Erythroblast (primary cell): ENCODE data around the gene DPYSL3.

ENCODE experiments used
- DNase-seq, 2 experiments: peaks; one replicate each; lab custom pipeline; 2025; lab: John Stamatoyannopoulos, UW
- GATA1 ChIP-seq: IDR thresholded peaks from 2 replicates; pipeline ENCODE4 v1.6.1; 2011; ENCODE audit warnings: low read depth, mild to moderate bottlenecking, control low read depth, low read length, moderate library complexity
- POLR2A ChIP-seq: IDR thresholded peaks from 2 replicates; pipeline ENCODE4 v1.6.1; 2011; ENCODE audit warnings: mild to moderate bottlenecking, low read length

Gene DPYSL3

DNA sequence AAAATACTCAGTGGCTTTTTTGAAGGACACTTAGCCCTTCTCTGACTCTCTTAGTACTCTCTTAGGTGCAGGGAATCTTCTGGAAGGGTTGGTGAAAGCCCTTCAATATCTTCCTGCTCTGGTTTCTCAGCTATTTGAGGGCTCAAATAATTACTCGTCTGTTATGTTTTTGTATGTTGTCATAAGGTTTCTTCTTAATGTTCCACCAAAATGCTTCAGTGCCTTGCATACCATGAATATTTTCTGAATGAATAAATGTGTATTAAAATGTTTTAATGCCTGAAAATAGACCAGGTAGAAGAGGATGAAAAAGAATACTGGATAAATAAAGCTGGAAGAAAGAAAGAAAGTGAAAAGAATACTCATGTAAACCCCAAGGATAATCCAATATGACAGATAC lies 150.8 kb downstream of the DPYSL3 start:
- DNase-seq = no peak
- TF ChIP-seq POLR2A (no peak), GATA1 (no peak)

DNA sequence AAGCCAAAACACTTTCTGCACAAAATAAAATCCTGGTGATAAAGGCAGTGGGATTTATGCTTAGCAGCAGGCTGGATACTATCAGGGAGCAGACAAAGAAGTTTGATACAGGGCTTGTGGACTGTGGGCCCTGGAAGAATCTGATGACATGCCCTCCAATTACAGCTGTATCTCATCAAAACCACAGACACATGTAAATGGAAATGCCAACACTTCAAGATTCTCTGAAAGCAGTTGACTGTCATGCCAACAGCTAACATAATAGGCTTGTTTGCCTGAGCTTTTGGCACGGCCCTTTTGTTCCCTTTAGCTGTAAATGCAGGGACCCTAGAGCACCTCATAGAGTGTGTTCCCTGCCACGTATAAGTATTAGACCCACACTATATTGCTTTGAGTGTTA lies 160.6 kb downstream of the DPYSL3 start:
- no peak for TF ChIP-seq GATA1
- no peak for TF ChIP-seq POLR2A
- DNase-seq = no peak

DNA sequence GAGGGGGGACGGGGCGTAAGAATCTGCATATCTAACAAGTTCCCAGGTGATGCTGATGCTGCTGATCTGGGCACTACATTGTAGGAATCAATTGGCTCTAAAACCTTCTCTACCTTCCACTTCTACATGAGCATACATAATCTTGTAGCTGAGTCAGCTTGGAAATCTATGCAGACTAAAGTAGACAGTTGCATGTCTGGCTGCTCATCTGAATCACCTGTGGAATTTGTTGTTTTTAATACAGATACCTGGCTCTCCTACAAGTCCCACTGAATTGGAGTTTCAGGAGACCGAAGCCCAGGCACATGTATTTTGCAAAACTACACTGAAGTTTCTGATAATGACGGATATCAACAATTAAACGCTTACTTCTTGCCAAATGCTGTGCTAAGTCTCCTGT lies 161.4 kb downstream of the DPYSL3 start:
- DNase-seq = no peak
- TF ChIP-seq POLR2A (no peak), GATA1 (no peak)

DNA sequence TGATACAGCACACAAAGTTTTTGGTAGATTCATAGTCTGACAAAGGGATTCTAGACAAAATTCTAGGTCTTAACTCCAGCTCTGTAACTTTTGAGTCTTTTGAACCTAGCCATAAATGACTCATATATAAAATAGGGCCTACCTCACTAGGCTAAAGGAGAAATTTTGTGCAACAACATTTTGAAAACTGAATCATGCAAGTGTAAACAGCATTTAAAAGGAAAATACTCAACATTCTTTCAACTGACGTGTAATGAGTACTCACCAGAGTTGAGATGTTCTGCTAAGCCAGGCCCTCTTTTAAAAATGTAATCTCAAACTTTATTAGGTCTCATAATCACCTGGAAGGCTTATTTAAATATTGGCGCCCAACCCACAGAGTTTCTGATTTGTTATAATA lies 161.8 kb downstream of the DPYSL3 start:
- no peak for DNase-seq

DNA sequence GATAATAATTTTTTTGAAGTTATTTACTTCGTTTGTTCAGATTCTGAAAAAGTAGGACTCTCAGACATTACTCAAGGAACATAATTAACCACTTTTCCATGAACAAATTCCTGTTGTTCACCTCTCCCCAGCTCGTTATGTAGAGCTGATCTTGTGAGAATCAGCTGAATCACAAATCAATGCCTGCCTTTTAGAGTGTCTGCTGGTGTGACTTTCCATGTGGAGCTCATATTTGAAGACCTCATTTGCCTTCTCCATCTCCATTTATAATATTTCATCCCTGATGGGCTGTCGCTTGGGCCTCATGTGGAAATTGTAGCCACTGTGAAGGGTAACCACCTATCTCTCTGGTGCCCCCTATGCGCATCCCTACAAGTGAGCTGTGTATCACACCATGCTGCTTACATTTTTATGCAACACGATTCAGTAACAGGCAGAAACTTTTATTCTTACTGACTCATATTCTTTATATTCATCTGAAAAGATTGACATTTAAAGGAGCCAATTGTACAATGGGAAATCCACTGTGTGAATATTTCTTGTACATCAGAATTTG lies 163.8 kb downstream of the DPYSL3 start:
- no peak for TF ChIP-seq POLR2A
- no peak for TF ChIP-seq GATA1
- no peak for DNase-seq

More for the DNA sequence above, 161.8 kb downstream of the DPYSL3 start:
- TF ChIP-seq GATA1 (no peak), POLR2A (no peak)

DNA sequence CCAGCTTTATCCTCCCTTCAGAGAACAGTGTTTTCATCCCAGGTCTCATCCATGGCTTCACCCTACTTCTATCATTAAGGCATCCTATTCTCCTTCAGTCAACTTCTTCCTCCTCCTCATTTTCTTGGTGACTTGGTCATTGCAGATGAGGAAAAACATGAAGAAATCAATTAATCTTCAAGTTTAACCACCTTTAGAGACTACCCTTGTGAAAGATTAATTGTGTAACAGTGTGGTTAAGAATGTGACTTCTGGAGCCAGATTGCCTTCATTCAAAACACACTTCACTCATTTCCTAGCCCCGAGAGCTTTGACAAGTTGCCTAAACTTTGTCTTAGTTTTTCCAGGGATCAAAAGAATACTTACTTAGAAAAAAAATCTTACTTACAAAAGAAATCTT lies 165.0 kb downstream of the DPYSL3 start:
- no peak for DNase-seq
- TF ChIP-seq GATA1 (no peak), POLR2A (no peak)

DNA sequence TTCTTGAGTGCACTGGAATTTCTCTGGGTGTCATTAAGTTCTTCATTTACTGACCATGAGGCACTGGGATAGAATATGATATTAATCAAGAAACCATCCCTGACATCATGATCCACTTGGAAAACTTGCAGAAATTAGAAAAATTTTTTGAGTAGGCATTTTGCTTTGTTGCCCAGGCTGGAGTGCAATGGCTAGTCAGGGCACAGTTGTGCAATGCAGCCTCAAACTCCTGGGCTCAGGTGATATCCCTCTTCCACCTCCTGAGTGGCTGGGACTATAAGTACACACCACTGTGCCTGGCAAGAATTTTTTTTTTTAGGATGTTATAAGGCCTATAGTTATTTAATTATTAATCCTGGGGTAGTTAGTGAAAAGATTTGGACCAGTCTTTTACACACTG lies 168.5 kb downstream of the DPYSL3 start:
- TF ChIP-seq POLR2A (no peak), GATA1 (no peak)
- DNase-seq = no peak

DNA sequence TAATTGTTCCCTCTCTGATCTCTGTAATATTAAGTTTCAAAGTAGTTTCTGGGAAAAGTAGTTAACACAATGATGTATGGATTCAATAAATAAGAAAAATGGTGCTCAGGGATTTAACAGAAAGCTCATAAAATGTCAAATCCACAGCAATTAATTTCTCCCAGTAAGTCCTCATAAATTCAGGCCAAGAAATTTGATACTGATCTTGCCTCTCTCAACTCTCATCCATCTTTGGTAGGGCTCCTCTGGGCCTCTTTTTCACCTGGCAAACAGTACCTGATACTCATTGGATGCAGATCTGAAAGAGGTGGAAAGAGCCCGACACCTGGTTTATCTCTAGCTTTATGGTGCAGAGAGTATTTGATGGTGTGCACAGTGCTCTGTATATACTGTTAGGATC lies 168.9 kb downstream of the DPYSL3 start:
- no peak for TF ChIP-seq POLR2A
- TF ChIP-seq GATA1 = no peak
- DNase-seq = no peak
